HG03521 (cell line): ENCODE results near the gene SLIT3.
"Not testable (repeated sequence)": the region's sequence is repeated elsewhere in the genome, so short reads cannot be mapped to it uniquely, and the experiment has no call there.

ENCODE experiments used
- ATAC-seq: cut with Tn5 transposase; IDR thresholded peaks from one replicate; pipeline ENCODE4 v1.9.1; 2021; ENCODE audit warnings: mild to moderate bottlenecking, moderate library complexity; ENCODE audit not compliant: unreplicated experiment

The SLIT3 gene

GRCh38 chr5:169116961-169117461 is 183.9 kb downstream of the SLIT3 start:
- ATAC-seq = no peak

GRCh38 chr5:169115461-169116124 is 185.3 kb downstream of the SLIT3 start:
- ATAC-seq = no peak

GRCh38 chr5:169114466-169115065 is 186.4 kb downstream of the SLIT3 start:
- no peak for ATAC-seq

GRCh38 chr5:169112016-169112415 is 188.9 kb downstream of the SLIT3 start:
- ATAC-seq = no peak

- ATAC-seq = no peak
Observed at GRCh38 chr5:169106911-169107706, 193.8 kb downstream of the SLIT3 start.

GRCh38 chr5:169105582-169105981 is 195.4 kb downstream of the SLIT3 start:
- ATAC-seq = not testable (repeated sequence)

GRCh38 chr5:169104937-169105494 is 195.9 kb downstream of the SLIT3 start:
- no peak for ATAC-seq

- no peak for ATAC-seq
Observed at GRCh38 chr5:169103586-169104181, 197.3 kb downstream of the SLIT3 start.

- no peak for ATAC-seq
Observed at GRCh38 chr5:169101966-169102365, 199.0 kb downstream of the SLIT3 start.

- no peak for ATAC-seq
Observed at GRCh38 chr5:169100735-169101075, 200.2 kb downstream of the SLIT3 start.

- ATAC-seq = no peak
Observed at GRCh38 chr5:169099801-169100734, 200.9 kb downstream of the SLIT3 start.

- no peak for ATAC-seq
Observed at GRCh38 chr5:169098331-169099121, 202.4 kb downstream of the SLIT3 start.

GRCh38 chr5:169097374-169098326 is 203.3 kb downstream of the SLIT3 start:
- ATAC-seq = no peak

- ATAC-seq = no peak
Observed at GRCh38 chr5:169095976-169096375, 205.0 kb downstream of the SLIT3 start.

GRCh38 chr5:169095410-169095960 is 205.5 kb downstream of the SLIT3 start:
- ATAC-seq = no peak

- ATAC-seq = no peak
Observed at GRCh38 chr5:169094586-169095409, 206.1 kb downstream of the SLIT3 start.

GRCh38 chr5:169091396-169091980 is 209.5 kb downstream of the SLIT3 start:
- ATAC-seq = no peak
